Bone marrow (tissue), 2 donors: ENCODE results near the gene NLRP12.
"Not testable (repeated sequence)": the region's sequence is repeated elsewhere in the genome, so short reads cannot be mapped to it uniquely, and the experiment has no call there.

Experiments used
- DNase-seq, 2 donors: peaks; one replicate each; lab custom pipeline; 2025; lab: John Stamatoyannopoulos, UW

NLRP12 gene

DNA sequence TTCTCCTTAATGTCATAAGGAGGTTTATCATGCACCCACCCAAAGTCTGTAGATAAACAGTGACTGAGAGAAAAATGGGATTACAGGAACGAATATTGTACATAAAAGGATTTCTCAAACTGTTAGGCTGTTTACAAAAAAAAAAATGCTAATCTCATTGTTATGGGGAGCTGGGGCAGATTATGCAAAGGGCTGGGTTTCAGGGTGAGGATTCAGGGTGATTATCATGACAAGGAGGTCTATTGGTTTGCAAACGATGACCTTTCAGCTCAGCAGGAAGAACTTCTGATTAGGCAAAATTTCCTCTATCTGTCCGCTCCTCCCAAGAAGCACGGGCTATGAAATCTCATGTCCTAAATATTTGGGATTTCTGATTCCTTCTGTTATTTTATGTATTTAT, 41.4 kb downstream of the NLRP12 start:
- DNase-seq = no peak

DNA sequence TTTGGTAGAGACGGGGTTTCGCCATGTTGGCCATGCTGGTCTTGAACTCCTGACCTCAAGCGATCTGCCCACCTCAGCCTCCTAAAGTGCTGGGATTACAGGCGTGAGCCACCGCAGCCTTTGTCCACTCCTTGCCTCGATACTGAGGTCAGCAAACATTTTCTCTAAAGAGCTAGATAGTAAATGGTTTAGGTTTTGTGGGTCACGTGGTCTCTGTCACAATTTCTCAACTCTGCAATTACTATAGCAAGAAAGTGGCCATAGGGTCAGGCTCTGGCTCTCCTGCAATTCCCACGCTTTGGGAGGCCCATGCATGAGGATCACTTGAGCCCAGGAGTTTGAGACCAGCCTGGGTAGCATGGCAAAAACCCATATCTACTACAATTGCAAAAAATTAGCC, 42.8 kb downstream of the NLRP12 start:
- DNase-seq = not testable (repeated sequence)

DNA sequence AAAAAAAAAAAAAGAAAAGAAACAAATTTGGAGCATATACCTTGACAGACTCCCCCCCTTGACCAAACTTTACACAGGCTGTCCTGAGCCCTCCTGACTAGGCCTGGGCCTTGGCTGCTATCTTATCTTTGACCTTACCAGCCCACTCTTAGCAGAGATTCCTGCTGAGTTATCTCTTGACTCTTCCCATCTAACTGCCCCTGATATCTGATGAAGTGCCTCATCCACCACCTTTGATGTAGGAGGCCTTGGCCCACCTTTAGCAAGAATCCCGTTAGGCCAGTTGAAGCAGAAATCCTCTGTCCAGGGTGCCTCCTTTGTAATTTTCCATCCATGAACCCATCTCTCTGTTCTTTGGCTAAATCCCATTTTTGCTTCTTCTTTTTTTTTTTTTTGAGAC, 43.6 kb downstream of the NLRP12 start:
- no peak for DNase-seq

DNA sequence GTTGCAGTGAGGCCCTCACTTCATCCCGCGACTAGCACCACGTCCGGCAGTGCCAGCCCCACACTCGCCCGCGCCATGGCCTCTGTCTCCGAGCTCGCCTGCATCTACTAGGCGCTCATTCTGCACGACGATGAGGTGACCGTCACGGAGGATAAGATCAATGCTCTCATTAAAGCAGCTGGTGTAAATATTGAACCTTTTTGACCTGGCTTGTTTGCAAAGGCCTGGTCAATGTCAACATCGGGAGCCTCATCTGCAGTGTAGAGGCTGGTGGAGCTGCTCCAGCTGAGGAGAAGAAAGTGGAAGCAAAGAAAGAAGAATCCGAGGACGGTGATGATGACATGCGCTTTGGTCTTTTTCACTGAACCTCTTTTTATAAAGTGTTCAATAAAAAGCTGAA, 48.6 kb downstream of the NLRP12 start:
- DNase-seq = no peak

DNA sequence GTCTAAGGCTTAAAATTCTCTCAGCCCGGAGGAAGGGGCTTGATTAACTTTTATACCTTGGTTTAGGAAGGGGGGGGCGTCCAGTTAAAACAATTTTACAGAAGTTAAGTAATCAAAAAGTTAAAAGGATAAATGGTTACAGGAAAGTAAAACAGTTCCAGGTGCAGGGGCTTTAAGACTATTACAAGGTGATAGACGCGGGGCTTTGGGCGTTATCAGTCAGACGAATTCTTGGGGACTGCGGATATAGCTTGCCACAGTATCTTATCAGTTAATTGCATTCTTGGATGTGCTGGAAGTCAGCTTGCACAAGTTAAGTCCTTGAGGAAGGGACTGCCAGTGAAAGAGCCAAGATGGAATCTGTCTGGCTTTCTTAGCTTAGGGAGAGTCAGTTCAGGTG, 49.6 kb downstream of the NLRP12 start:
- not testable (repeated sequence) for DNase-seq

DNA sequence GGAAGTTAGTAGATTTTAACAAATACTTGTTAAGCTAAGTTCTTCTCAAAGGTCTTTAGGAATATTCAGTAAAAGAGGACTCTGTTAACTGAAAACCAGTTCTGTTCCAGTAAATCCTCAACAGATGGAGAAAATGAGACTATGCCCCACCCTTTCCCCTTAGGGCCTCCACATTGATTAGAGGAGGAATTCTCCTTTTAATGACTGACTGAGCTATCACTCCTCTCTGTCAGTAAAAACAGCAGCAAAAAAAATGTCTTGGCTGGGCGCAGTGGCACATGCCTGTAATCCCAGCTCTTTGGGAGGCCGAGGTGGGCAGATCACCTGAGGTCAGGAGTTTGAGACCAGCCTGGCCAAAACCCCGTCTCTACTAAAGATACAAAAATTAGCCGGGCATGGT, 50.1 kb downstream of the NLRP12 start:
- no peak for DNase-seq

DNA sequence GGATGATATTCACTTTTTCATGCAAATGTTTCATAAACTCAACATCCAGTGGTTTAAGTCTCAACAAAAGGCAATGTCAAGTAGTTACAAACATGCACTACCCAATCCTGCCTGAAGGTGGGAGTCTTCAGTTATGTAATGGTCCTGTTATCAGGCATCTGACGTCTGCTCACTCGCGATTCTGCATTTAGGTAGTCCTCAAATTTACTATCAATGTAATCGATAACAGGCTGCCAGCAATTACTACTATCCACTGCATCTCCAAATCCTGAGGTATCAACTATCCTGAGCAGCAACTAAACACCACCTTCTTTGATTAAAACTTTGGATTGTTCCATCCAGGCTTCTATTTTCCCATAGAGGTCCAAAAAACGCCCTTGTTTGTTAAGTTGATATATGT, 51.2 kb downstream of the NLRP12 start:
- peak; percentile 1 to 10 for DNase-seq

DNA sequence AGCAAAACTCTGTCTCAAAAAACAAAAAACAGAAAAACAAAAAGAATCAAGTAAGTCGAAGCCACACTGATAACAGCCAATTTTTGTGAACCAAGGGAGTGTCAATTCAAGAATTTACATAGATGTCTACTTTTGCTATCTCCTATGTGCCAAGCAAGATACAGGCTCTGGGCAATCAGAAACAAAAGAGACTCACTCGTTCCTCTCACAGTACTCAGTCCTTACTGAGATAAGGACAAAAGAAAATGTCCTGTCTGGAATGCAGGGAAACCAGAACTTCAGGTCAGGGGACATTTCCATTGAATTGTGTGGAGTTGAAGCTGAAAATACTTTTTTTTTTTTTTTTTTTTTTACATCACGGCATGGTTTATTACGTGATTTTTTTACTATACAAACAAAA, 53.0 kb downstream of the NLRP12 start:
- DNase-seq = no peak

DNA sequence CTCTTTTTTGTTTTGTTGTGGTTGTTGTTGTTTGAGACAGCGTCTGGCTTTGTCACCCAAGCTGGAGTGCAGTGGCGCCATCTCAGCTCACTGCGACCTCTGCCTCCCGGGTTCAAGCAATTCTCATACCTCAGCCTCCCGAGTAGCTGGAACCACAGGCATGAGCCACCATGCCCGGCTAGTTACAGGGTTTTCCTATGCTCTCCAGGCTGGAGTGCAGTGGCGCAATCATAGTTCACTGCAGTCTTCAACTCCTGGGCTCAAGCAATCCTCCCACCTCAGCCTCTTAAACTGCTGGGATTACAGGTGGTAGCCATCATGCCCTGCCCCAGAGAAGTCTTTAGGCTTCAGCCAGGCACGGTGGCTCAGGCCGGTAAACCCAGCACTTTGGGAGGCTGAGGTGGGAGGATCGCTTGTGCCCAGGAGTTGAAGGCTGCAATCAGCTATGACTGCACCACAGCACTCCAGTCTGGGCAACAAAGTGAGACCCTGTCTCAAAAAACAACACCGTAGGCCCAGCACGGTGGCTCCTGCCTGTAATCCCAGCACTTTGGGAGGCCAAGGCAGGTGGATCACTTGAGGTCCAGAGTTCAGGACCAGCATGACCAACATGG, 54.3 kb downstream of the NLRP12 start:
- not testable (repeated sequence) for DNase-seq

DNA sequence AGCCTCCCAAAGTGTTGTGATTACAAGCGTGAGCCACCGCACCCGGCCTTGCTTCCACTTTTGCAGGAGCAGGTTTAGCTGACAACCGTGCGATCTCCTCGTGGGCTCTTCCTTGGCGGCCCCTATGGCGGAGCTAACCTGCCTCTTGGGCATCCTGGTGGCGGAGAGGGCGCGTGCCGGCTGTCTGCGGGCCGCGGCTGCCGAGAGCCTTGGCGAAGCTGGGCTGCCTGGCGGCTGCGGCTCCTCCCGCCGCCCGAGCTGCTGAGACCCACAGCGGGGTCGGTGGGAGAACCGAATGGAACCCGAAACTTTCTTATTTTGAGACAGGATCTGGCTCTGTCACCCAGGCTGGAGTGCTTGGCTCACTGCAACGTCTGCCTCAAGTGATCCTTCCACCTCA, 55.7 kb downstream of the NLRP12 start:
- DNase-seq = no peak

DNA sequence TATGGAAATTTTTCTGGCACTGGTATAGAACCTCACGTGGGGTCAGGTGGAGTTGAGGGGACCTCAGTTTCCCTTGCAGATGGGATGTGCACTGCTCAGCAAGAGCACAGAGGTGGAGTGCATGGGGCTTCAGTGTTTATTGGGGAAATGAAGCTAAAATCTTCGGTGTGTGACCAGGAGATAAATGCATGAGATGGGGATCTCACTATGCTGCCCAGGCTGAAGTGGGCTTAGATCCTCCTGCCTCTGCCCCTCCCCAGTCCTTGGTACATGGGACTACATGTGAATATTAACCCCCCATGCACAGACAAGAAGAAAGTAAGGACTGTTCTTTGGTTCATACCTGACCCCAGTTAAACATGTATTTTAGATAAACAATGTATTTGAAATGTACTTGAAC, 65.1 kb downstream of the NLRP12 start:
- not testable (repeated sequence) for DNase-seq
